ENCODE measurements around the gene ZSWIM6. TPM values are rescaled to one million over a fixed set of nuclear protein-coding genes. Genes with fewer than 3 reads are reported as not detected.

The ZSWIM6 gene
- total and polyA plus RNA-seq, 2 experiments from 2014 or later, result 3.9 to 6.0 TPM

GRCh38 chr5:61575103-61575502, 243.0 kb downstream of the ZSWIM6 start:
- TF ChIP-seq EZH2phosphoT487 (IDR thresholded peaks at IDR 0.05; ENCODE audit: unreplicated experiment), result no peak
- no peak for TF ChIP-seq NANOG (IDR thresholded peaks at IDR 0.05; ENCODE audit: borderline replicate concordance)
- no peak for TF ChIP-seq ZNF462 (CRISPR knock-in tag; IDR thresholded peaks at IDR 0.05)
- peaks cover 4% of the 10 kb centered on the region for H3K27me3 Mint-ChIP-seq (ENCODE audit: insufficient read depth, low read depth, poor library complexity)
- Histone ChIP-seq H3K27ac (ENCODE audit: low read depth) (no peak overlapping the region), H4K20me1 (replicated peaks; ENCODE audit: insufficient read depth) (no peaks in the 10 kb centered on the region), H3K36me3 (ENCODE audit: insufficient read depth) (no peaks in the 10 kb centered on the region), H3K79me2 (replicated peaks; ENCODE audit: insufficient read depth) (no peaks in the 10 kb centered on the region), H3K4me3 (no peak overlapping the region), H2AFZ (peak overlapping the region; percentile 69; the same call in 1 of the 2 replicates), H3K9me2 (ENCODE audit: insufficient read depth) (0 out of 2 replicates have a peak, but pooled peaks cover 8% of the 10 kb centered on the region), H3K4me1 (ENCODE audit: insufficient read depth) (no peaks in the 10 kb centered on the region), H3F3A (replicated peaks; ENCODE audit: low read depth) (no peaks in the 10 kb centered on the region), H3K4me2 (no peak overlapping the region), H3K27me3 (ENCODE audit: insufficient read depth) (no peaks in the 10 kb centered on the region)
- ATAC-seq, result no peak
- H3K36me3 Mint-ChIP-seq (ENCODE audit: low read depth), result no peaks in the 10 kb centered on the region
- no peak overlapping the region for H3K4me3 Mint-ChIP-seq
- no peak overlapping the region for H3K27ac Mint-ChIP-seq
- no peaks in the 10 kb centered on the region for H3K4me1 Mint-ChIP-seq
- H3K9me3 Mint-ChIP-seq, result no peaks in the 10 kb centered on the region
- no peak for DNase-seq (ENCODE audit: low spot score)

GRCh38 chr5:61575581-61575980, 243.5 kb downstream of the ZSWIM6 start:
- DNase-seq (ENCODE audit: low spot score) (no peak), ATAC-seq (no peak)
- no peaks in the 10 kb centered on the region for H3F3A ChIP-seq (replicated peaks; ENCODE audit: low read depth)
- H3K36me3 ChIP-seq (ENCODE audit: insufficient read depth), result no peaks in the 10 kb centered on the region
- no peaks in the 10 kb centered on the region for H4K20me1 ChIP-seq (replicated peaks; ENCODE audit: insufficient read depth)
- no peaks in the 10 kb centered on the region for H3K79me2 ChIP-seq (replicated peaks; ENCODE audit: insufficient read depth)
- H3K27me3 ChIP-seq (ENCODE audit: insufficient read depth), result no peaks in the 10 kb centered on the region
- no peak overlapping the region for H3K4me3 ChIP-seq
- Mint-ChIP-seq H3K36me3 (ENCODE audit: low read depth) (no peaks in the 10 kb centered on the region), H3K9me3 (no peaks in the 10 kb centered on the region), H3K4me3 (no peak overlapping the region), H3K27me3 (ENCODE audit: insufficient read depth, low read depth, poor library complexity) (peaks cover 4% of the 10 kb centered on the region), H3K4me1 (no peaks in the 10 kb centered on the region), H3K27ac (no peak overlapping the region)
- H3K4me1 ChIP-seq (ENCODE audit: insufficient read depth), result no peaks in the 10 kb centered on the region
- no peak overlapping the region for H3K4me2 ChIP-seq
- H3K27ac ChIP-seq (ENCODE audit: low read depth), result no peak overlapping the region
- 0 out of 2 replicates have a peak, but pooled peaks cover 8% of the 10 kb centered on the region for H3K9me2 ChIP-seq (ENCODE audit: insufficient read depth)
- H2AFZ ChIP-seq, result 0 out of 2 replicates have a peak overlapping the region, but pooled peaks have one; percentile 69
- TF ChIP-seq EZH2phosphoT487 (IDR thresholded peaks at IDR 0.05; ENCODE audit: unreplicated experiment), result no peak
- no peak for TF ChIP-seq EZH2 (IDR thresholded peaks at IDR 0.05; ENCODE audit: low read depth, unreplicated experiment)
- no peak for TF ChIP-seq ZNF114 (CRISPR knock-in tag; IDR thresholded peaks at IDR 0.05)
- TF ChIP-seq REST (IDR thresholded peaks at IDR 0.05; ENCODE audit: unreplicated experiment), result no peak
- TF ChIP-seq CREB1 (CRISPR knock-in tag; IDR thresholded peaks at IDR 0.05; ENCODE audit: low read depth), result no peak
- no peak for TF ChIP-seq ZNF331 (CRISPR knock-in tag; IDR thresholded peaks at IDR 0.05; ENCODE audit: low read depth)
- no peak for TF ChIP-seq JUNB (IDR thresholded peaks at IDR 0.05; ENCODE audit: unreplicated experiment)
- no peak for TF ChIP-seq STAT1 (IDR thresholded peaks at IDR 0.05; ENCODE audit: unreplicated experiment)
- TF ChIP-seq NANOG (IDR thresholded peaks at IDR 0.05; ENCODE audit: borderline replicate concordance), result no peak
- no peak for TF ChIP-seq POLR2AphosphoS5 (IDR thresholded peaks at IDR 0.05; ENCODE audit: low read depth)

Measured in GM23338 (cell line).